Muscle layer of colon (tissue), 2 donors: ENCODE results near the gene RALGPS2.
A peak's percentile ranks its signal among the peaks of the same experiment; 100 is the strongest.

ENCODE experiments used
- H3K27ac ChIP-seq: one replicate; pipeline ENCODE4 v1.7.0; 2013; ENCODE audit warnings: low read depth, mild to moderate bottlenecking, low read length, moderate library complexity
- H3K27me3 ChIP-seq, 2 donors: one replicate each; pipeline ENCODE4 v1.7.0; 2013; ENCODE audit warnings: low read length in 2 of 2, mild to moderate bottlenecking in 2 of 2; ENCODE audit not compliant: insufficient read depth in 2 of 2, control insufficient read depth in 1 of 2
- H3K36me3 ChIP-seq: one replicate; pipeline ENCODE4 v1.7.0; 2013; ENCODE audit warnings: mild to moderate bottlenecking, low read length; ENCODE audit not compliant: insufficient read depth
- H3K4me1 ChIP-seq: one replicate; pipeline ENCODE4 v1.7.0; 2013; ENCODE audit warnings: mild to moderate bottlenecking, low read length; ENCODE audit not compliant: insufficient read depth
- H3K4me3 ChIP-seq, 2 donors: one replicate each; pipeline ENCODE4 v1.7.0; 2013; ENCODE audit warnings: low read length in 2 of 2, low read depth in 1 of 2, mild to moderate bottlenecking in 1 of 2, moderate library complexity in 1 of 2
- H3K9ac ChIP-seq: one replicate; pipeline ENCODE4 v1.7.0; 2013; ENCODE audit warnings: low read length
- H3K9me3 ChIP-seq: one replicate; pipeline ENCODE4 v1.7.0; 2013; ENCODE audit warnings: mild to moderate bottlenecking, low read length
- donor health status: abdominal sarcoma.
- donor health status: Adenocarcinoma of cecum.

RALGPS2 gene, protein sequence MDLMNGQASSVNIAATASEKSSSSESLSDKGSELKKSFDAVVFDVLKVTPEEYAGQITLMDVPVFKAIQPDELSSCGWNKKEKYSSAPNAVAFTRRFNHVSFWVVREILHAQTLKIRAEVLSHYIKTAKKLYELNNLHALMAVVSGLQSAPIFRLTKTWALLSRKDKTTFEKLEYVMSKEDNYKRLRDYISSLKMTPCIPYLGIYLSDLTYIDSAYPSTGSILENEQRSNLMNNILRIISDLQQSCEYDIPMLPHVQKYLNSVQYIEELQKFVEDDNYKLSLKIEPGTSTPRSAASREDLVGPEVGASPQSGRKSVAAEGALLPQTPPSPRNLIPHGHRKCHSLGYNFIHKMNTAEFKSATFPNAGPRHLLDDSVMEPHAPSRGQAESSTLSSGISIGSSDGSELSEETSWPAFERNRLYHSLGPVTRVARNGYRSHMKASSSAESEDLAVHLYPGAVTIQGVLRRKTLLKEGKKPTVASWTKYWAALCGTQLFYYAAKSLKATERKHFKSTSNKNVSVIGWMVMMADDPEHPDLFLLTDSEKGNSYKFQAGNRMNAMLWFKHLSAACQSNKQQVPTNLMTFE

DNA sequence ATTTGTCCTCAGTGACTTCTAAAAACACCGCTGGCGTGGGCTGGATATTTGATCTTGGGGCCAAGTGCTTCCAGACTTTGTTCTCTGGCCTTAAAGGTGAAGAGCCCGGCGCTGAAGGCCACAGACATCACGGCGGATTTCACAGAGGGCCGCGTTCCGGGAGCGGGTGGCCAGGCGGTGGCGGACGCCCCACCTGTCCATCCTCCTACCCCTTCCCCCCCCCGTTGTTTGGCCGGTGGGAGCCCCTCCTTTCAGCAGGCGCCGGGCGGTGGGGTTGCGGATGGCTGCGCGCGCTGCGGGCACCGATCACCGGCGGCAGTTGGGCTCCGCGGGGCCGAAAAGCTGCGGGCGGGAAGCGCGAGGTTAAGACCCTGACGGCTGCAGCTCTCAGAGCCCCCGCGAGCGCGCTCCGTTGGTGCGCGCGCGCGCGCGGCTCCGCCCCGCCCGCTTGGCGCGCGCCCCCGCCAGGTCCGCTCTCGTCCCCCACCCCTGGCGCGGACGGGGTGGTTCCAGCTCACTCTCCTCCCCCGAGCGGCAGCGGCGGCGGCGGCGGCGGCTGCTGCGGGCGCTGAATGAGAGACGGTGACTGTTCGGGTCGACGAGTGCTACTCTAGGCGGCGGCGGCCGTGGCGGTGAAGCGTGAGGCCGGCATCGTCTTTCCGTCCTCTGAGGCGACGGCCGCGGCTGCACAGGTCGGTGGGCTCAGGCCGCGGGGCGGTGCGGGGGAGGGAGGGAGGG is at the start of gene RALGPS2:
Gene RALGPS2 (plus strand): TSS at position 517 of the 738 bp plus-strand sequence. CDS start 51,521 bp downstream, outside the sequence.
- H3K9me3 ChIP-seq = no peaks in the 10 kb centered on the region
- peak within 1 kb of the TSS; percentile 44 for H3K9ac ChIP-seq
- peak within 1 kb of the TSS; percentile 74 to 86 for H3K4me3 ChIP-seq
- no peaks in the 10 kb centered on the region for H3K27me3 ChIP-seq
- H3K4me1 ChIP-seq = peaks cover 12% of the 10 kb centered on the region
- peak within 1 kb of the TSS; percentile 71 for H3K27ac ChIP-seq
- no peaks in the 10 kb centered on the region for H3K36me3 ChIP-seq

DNA sequence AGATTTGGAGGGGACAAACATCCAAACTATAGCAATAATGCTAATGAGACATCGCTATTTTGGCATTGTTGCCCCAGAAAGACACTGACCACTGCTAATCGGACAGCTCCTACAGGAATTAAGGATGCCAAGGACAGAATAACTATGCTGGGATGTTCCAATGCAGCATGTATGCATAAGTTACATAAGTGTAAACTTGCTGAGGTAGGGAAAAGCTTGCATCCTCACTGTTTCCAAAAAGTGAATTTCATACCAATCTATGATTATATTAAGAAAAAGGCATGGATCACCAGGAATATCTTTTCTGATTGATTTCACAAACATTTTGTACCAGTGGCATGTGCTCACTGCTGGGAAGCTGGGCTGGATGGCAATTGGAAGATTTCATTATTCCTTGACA is 45.8 kb upstream of the RALGPS2 start:
- H3K9me3 ChIP-seq = no peaks in the 10 kb centered on the region
- H3K4me1 ChIP-seq = no peaks in the 10 kb centered on the region
- no peak overlapping the region for H3K9ac ChIP-seq
- no peaks in the 10 kb centered on the region for H3K27me3 ChIP-seq
- no peak overlapping the region for H3K27ac ChIP-seq
- H3K4me3 ChIP-seq = no peak overlapping the region
- H3K36me3 ChIP-seq = no peaks in the 10 kb centered on the region

DNA sequence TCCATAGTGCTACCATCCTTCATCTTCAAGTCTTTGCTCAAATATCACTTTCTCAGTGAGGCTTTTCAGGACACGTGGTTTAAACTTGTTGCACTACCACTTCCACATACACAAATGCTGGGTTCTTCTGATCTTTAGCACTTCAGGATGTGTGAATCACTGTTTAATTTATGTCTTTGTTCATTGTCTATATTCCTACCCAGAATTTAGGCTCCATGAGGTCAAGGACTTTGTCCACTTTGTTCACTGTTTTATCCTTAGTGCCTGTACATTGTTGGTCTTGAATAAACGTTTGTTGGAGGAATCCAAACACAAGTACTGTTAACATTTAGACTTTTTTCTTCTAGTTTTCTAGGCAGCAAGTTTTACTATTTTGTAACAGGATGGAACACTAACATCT is 42.6 kb upstream of the RALGPS2 start:
- H3K27ac ChIP-seq = no peak overlapping the region
- no peak overlapping the region for H3K4me3 ChIP-seq
- no peak overlapping the region for H3K9ac ChIP-seq
- no peaks in the 10 kb centered on the region for H3K36me3 ChIP-seq
- H3K4me1 ChIP-seq = no peaks in the 10 kb centered on the region
- H3K9me3 ChIP-seq = no peaks in the 10 kb centered on the region
- no peaks in the 10 kb centered on the region for H3K27me3 ChIP-seq

DNA sequence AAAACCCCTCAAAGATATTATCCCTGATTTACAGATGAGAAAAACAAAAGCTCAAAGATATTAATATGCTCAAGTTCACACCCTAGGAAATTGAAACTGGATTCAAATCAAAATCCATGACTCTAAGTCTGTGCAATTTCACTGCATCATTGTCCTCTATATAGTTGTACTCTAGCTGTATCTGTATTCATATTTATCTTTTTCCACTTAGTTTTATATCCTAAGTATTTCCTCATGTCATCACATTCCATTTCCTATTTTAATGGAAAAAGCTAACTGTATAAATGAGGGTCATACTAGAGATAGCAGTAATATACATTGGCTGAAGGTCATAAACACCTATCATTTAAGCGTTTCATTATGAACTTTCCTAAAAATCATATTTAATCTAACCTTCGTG is 42.2 kb upstream of the RALGPS2 start:
- no peaks in the 10 kb centered on the region for H3K27me3 ChIP-seq
- no peak overlapping the region for H3K27ac ChIP-seq
- H3K9me3 ChIP-seq = no peaks in the 10 kb centered on the region
- no peak overlapping the region for H3K9ac ChIP-seq
- no peaks in the 10 kb centered on the region for H3K4me1 ChIP-seq
- no peak overlapping the region for H3K4me3 ChIP-seq
- no peaks in the 10 kb centered on the region for H3K36me3 ChIP-seq

DNA sequence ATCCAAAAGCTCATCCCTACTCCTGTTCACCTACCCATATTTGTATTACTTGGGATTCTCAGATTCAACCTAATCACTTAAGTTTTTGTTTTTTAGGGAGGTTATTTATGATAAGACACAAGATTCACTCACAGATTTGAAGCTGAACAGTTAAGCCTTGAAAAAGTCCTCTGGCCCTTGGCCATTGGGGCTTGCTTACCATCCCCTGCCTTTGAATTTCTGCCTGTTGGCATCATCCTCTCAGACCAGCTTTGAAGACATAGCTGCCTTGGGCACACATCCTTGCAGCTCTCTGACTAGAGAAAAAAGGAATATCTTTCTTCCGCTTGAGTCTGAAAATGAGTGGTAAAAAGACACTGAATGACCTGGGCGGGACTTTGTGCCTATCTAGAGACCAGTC is 41.8 kb upstream of the RALGPS2 start:
- Histone ChIP-seq H3K9ac (no peak overlapping the region), H3K9me3 (no peaks in the 10 kb centered on the region), H3K4me3 (no peak overlapping the region), H3K4me1 (no peaks in the 10 kb centered on the region), H3K27ac (no peak overlapping the region), H3K27me3 (no peaks in the 10 kb centered on the region), H3K36me3 (no peaks in the 10 kb centered on the region)

DNA sequence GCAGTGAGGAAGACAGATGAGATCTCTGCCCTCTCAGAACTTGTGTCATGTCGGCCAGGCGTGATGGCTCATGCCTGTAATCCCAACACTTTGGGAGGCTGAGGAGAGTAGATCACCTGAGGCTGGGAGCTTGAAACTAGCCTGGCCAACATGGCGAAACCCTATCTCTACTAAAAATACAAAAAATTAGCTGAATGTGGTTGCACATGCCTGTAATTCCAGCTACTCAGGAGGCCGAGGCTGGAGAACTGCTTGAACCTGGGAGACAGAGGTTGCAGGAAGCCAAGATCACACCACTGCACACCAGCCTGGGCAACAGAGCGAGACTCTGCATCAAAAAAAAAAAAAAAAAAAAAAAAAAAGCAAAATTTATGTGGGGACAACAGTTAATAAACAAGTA is 40.9 kb upstream of the RALGPS2 start:
- Histone ChIP-seq H3K36me3 (no peaks in the 10 kb centered on the region), H3K27me3 (no peaks in the 10 kb centered on the region), H3K9ac (no peak overlapping the region), H3K4me3 (no peak overlapping the region), H3K9me3 (no peaks in the 10 kb centered on the region), H3K27ac (no peak overlapping the region), H3K4me1 (no peaks in the 10 kb centered on the region)

DNA sequence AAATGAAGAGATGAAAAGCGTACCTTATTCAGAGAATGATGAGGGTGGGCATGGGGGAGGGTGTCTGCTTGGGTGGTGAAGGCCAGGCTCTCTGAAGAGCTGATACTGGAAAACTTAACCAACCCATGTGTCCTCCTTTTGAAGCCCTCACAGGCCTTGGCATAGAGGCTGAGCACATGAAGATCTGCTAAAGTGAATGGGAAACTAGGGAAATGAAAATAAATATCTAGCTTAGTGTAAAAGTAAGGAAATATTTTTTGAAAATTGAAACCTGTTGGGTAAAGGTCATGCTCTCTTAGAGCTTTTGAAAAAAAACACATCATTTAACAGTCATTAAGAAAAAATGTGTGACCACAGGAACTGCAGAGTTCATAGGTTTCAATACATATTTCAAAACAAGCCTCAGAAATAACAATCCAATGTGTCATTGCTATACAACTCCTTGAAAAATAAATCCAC is 40.5 kb upstream of the RALGPS2 start:
- Histone ChIP-seq H3K36me3 (no peaks in the 10 kb centered on the region), H3K4me1 (no peaks in the 10 kb centered on the region), H3K27me3 (no peaks in the 10 kb centered on the region), H3K9me3 (no peaks in the 10 kb centered on the region), H3K27ac (no peak overlapping the region), H3K4me3 (no peak overlapping the region), H3K9ac (no peak overlapping the region)

DNA sequence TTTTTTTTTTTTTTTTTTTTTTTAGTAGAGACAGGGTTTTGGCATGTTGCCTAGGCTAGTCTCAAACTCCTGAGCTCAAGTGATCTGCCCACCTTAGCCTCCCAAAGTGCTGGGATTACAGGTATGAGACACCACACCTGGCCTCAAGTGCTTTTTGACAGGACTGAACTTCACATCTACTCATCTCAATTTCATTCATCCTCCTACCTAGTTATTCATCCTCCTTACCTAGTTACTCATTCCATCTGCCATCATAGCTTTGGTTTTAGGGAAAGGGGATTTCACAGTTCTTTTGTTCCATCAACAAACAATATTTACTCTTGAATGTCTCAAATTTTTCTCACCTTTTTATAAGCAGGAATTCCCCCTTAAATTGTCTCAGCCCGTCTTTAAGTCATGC is 38.6 kb upstream of the RALGPS2 start:
- no peaks in the 10 kb centered on the region for H3K36me3 ChIP-seq
- no peak overlapping the region for H3K9ac ChIP-seq
- no peaks in the 10 kb centered on the region for H3K9me3 ChIP-seq

DNA sequence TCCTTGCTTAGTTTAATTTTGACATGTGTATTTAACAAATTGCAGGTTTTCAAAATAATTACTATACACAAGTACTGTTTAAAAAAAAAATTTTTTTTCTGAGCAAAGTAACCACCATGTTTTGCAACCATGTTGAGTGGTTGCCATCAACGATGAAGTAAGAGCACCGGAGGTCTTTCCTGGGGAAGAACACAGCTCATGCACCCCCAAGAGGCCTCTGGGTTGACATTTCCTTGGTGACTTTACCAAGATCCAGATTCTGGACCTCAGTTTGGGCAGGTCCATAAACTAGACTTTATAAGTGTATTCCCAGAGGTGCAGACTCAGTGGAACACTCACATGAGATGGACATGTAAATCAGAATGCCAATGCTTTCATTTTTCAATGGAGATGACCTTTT is 36.8 kb upstream of the RALGPS2 start:
- H3K4me3 ChIP-seq = no peak overlapping the region
- no peak overlapping the region for H3K9ac ChIP-seq
- H3K4me1 ChIP-seq = no peaks in the 10 kb centered on the region
- no peak overlapping the region for H3K27ac ChIP-seq
- H3K36me3 ChIP-seq = no peaks in the 10 kb centered on the region
- no peaks in the 10 kb centered on the region for H3K9me3 ChIP-seq
- H3K27me3 ChIP-seq = no peaks in the 10 kb centered on the region

More for the DNA sequence above, 38.6 kb upstream of the RALGPS2 start:
- no peaks in the 10 kb centered on the region for H3K27me3 ChIP-seq
- H3K4me3 ChIP-seq = no peak overlapping the region
- no peaks in the 10 kb centered on the region for H3K4me1 ChIP-seq
- no peak overlapping the region for H3K27ac ChIP-seq

DNA sequence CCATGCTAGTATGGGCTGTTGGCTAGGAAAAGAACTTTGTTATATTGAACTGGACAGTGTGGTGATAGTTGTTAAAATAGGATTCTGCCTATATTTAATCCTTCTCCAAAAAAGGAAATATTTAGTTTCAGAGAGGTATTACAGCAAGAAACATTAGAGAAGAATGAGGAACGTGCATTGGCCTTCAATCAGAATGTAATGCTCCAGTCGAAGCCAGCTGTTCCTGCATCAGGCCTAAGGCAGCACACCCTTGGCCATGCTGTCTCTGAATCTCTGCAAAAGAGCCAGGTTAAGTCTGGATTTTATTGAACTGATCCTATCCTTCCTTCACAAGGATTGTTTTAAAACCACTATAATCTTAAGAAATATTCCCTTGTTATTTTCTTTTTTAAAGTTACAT is 35.3 kb upstream of the RALGPS2 start:
- Histone ChIP-seq H3K9ac (no peak overlapping the region), H3K9me3 (no peaks in the 10 kb centered on the region), H3K27me3 (no peaks in the 10 kb centered on the region), H3K36me3 (no peaks in the 10 kb centered on the region), H3K4me3 (no peak overlapping the region), H3K27ac (no peak overlapping the region), H3K4me1 (no peaks in the 10 kb centered on the region)

DNA sequence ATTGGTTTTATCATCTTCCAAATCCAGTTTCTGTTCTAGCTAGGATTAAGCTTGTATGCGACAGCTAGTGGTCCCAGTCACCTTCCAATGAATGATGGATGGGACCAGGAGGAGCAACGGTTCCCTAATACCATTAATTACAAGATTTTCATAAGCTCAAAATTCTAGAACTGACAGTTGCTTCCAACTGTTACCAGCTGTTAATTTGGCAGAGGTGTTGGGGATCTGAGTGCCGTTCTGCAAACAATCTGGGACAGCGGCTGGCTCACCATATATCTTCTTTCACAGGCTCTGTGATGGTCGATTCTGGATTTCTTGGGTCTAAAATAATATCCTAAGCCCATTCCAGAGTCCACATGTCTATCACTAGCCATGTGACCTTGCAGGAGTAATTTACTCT is 34.5 kb upstream of the RALGPS2 start:
- Histone ChIP-seq H3K9me3 (no peaks in the 10 kb centered on the region), H3K27ac (no peak overlapping the region), H3K4me1 (no peaks in the 10 kb centered on the region), H3K4me3 (no peak overlapping the region), H3K36me3 (no peaks in the 10 kb centered on the region), H3K9ac (no peak overlapping the region), H3K27me3 (no peaks in the 10 kb centered on the region)
